ENCODE data around the gene GMPR.

The GMPR gene

DNA sequence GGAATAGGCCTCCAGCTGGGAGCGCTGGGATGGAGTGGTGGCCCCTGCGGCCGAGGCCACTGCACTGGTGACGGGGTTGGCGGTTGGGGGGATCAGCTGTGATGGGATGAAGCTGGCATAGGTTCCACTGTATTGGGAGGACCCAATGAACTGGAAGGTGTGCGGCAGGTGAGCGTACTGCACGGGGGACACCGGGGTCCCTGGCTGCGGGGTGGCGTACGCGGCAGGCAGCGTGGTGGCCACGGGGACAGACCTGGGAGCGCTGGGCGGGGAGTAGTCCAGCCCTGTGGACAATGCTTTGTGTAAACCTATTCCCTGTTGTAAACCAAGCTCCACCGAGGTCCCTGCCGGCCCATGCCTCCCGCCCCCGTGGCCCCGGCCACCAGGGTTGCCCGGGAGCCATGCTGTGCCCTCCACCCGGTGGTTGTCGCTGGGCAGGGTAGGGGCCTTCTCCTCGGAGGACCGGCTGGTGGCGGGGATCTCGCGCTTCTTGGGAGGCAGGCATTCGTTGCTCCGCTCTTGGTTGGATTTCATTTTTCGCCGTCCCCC is 89.5 kb downstream of the GMPR start:
- DNase-seq (ENCODE audit: low read depth in 2 of 2): no peak

DNA sequence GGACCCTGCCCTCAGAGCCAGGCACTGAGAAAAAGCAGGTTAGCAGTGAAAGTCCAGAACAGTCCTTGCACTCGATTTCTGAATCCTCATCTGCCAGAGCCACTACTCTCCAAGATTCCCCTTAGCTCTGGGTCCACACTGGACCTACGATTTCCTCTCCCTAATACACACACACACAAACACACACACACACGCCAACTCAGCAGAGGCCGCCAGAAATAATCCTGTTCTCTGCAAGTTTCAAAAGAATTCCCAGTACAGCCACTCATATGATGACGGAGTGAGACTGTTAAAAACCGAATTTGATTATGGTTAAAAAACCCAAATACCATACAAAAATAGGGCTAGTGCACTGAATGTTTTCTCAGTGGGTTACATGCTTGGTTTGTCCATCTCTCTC is 90.8 kb downstream of the GMPR start:
- no peak for DNase-seq (ENCODE audit: low read depth in 2 of 2)

DNA sequence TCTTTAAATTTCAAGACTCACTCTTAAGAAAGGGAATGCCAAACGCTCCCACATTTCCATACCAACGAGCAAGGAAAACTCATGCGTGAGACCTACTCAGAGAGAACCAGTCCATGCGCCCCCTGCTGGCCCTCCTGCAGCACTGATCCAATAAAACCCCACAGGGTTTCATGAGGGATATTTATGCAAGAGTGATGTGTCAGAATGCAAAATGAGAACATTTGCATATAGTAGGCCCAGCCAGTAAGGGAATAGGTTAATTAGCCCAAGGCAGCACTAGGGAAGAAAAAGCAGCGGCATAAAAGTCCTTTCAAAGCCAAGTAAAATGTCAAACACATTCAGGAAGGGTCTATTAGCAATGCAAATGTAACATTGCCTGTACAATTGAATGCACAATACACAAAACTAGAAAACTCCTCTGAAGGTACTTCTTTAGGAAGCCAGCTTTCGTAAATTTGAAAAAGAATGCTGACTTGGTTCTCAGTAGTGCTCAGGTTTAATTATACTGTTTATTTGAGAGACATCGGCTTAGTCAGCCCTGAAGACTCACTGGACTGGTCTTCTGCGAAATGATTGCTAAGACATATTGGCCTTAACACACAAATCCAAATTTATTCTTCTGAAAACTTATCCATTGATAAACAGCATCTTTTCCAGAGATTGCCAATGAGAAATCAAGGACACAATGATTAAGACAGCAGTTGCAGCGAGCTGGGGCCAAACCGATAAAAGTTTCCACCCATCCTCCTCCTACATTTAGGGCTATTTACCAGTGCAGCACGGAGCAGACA is 93.2 kb downstream of the GMPR start:
- peak in 1 of 2 experiments; percentile 42 for DNase-seq (ENCODE audit: low read depth in 2 of 2)

DNA sequence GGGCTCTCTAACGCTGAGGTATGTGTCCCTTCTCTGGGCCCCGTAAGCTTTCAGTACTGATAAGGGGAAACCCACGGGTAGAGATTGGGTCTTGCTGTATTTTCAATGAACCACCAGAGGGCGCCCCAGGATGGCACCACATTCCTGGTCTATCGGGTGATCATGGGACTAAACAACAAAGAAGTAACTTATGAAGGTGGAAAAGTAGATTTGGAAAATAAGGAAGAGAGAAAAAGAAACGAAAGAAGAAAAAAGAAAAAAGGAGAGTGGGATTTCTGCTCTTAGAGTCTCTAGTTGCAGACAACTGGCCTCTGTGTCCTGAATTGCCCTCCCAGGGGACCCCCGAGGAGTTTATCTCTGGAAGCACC is 93.8 kb downstream of the GMPR start:
- peak in 1 of 2 experiments; percentile 29 for DNase-seq (ENCODE audit: low read depth in 2 of 2)

DNA sequence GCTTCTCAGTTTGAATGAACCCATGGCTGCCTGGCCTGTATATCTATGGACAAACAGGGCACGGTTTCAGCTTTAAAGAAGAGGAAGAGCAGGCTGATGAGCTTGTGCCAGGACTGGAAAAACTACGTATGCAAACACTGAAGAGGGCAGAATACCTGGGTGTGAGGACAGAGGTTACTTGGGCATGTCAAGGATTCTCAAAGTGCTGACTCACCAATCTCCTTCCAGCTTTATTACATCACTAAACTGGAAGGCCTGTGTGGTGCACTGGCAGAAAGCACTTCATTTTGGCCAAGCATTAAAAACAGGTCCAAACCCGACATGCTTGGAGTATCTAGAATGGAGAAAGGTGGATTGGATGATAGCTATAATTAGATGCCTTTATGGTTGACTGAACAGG is 95.2 kb downstream of the GMPR start:
- no peak for DNase-seq (ENCODE audit: low read depth in 2 of 2)

DNA sequence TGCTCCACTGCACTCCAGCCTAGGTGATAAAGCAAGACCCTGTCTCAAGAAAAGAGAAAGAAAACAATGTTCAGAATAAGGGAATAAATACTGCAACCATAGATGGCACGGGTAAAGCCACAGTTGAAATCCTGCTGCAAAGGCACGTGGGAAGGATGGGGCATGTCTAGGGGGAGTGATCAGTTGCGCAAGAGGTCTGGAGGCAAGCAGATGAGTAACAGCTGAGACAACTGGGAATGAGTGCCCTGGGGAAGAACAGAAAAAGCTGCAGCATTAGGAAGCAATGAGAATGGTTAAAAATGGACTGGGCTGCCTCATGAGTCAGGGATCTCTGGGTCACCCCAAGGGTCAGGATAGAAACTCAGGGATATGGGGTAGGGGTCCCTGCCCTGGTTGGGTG is 96.3 kb downstream of the GMPR start:
- DNase-seq (ENCODE audit: low read depth in 2 of 2): peak; percentile 72 to 73

DNA sequence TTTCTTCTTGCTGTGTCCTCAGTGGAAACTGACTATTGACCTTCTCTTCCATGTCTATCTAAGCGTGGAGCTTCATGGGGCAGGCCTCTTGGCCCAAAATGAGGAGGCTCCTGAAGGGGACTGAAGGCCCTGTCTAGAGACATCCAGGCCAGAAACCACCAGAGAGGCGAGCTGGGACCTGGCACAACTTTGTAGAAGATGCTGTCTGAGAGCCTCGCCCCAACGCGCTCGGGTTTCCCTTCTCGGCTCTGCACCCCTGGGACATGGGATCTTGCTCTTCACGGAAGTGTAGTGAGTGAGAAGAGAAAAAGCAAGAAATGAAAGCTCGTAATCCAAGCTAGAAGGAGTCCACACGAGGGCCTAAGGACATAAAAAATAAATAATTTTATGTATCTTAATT is 96.8 kb downstream of the GMPR start:
- DNase-seq (ENCODE audit: low read depth in 2 of 2): no peak

DNA sequence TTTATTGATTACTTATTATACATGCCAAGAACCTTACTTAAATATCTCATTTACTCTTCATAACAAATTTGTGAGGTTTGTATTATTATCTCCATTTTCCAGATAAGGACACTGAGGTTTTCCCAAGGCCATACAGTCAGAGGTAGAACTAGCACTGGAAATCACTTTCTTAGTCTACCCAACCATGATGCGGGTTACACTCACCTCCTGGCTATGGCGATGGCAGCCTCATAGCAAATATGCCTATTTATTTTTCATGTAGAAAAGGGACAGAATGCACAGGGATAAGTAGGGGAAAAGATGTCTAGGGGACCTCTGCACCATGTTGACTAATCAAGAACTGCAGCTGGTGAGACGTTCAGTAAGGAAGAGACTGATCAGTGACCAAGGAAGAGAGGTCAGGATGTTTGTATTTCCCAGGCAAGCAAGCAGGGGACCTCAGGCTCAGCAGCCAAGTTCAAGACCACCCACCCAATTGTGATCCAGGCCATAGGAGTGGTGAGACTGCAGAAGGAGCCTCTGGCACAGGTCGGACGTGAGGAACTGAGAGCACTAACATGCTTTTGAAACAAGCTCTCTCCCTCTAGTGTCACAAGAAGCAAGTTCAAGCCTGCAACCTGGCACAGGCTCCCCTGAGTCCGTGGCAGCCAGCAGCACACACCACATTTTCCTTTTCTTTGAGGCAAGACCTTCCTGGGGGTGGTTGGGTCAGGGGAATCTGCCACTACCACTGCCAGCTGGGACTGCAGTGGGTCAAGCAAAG is 97.8 kb downstream of the GMPR start:
- no peak for DNase-seq (ENCODE audit: low read depth in 2 of 2)

DNA sequence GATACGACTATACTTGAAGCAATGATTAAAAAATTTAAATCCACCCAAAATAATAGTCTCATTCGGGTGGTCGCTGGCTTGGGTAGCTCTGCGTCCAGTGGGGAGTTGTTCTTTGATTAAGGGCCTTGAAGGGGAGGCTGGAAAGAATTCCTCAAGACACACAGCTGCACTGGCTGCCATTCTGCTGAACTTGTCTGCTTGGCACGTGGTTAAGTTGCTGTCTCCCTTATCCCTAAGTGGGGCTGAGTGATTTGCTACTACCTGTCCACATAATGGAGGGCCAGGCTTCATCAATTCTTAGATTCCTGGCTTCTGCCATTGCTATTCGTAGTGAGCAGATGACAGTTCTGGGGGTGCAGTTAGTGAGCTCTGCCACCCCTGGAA is 98.5 kb downstream of the GMPR start:
- DNase-seq (ENCODE audit: low read depth in 2 of 2): no peak

DNA sequence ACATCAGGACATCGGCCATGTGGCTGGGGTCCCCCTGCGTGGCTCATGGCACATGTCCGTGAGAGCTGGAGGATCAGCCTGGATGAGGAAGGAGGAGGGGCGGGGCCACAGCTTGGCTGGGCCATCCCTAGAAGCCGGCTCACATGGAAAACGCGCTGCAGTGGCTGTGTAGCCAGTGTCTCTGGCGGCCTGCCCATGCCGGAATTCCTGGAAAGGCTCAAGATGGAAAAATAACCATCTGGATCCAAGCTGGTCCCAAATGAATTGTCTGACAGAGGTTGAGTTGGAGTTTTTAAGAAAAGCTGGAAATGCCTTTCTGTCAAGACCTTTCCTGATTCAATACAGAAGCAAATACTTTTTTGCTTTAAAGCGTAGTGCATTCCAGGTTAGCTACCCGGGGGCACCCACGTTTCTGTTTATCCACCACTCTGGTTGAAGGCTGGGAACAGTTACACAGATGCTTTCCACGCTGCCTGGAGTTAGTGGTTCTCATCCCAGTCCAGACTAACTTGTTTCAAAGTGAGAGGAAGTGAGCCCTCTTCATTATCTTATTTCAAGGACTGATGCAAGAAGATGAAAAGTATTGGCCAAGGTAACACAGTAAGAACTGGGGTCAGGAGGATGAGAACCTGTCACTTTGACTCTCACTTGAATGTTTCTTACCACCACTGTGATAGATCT is 99.0 kb downstream of the GMPR start:
- DNase-seq (ENCODE audit: low read depth in 2 of 2): peak; percentile 99

DNA sequence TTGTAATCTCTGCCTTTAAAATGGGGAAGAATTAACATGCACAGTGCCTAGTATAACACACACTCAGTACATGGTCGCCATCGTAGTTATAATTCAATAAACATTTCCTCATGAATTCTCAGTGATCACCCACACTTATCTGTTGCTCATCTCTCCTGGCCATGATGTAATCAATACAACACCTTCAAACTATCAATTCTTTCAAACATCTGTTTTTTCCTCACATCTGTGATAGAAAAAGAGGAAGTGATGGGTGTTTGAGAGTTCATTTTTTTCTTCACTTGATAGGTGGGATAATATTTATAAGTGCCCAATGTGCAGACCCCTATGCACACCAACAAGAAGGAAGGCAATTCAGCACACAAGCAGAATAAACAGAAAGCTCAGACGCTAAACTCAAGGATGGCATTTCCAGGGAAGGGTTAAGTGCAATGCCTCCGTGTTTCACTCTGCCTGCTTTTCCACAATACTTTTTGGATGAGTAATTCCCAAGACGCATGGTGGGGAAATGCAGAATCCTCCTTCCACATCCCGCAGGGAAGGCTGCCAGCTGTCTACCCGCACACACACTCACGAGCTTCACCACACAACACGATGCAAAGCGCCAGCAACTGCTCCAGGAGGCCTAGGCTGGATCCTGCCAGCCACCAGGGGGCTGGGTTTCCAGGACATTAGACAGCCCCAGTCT is 100.3 kb downstream of the GMPR start:
- DNase-seq (ENCODE audit: low read depth in 2 of 2): peak; percentile 99

DNA sequence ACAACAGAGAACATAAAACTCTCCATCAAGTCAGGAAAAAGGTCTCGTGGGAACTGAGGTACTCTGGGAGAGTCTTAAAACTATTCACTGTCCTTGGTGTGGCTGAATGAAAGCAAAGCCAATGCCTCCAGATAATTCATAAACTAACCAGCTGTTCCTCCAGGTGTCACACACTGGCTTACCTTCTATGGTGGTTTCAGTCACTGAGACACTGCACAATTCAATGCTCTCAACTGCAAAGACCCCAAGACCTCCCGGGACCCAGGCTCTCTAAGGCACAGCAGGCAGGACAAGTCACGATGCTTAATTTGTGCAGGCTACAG is 100.8 kb downstream of the GMPR start:
- no peak for DNase-seq (ENCODE audit: low read depth in 2 of 2)

DNA sequence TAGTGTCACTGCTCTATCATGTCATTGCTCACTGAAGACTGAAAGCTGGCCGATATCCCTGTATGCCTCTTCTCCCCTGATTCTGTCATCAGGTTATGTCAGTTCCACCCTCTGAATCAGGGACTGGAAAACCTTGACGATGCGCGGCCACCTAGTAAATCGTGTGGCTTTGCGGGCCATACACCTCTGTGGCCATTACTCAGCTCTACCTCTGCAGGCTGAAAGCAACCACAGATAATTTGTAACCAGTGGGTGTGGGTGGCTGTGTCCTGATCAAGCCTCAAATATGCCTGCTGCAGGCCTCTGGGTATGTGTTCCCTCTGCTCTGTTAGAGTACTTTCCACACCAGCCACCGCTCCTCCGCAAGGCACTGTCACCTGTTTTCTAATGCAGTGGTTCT is 105.2 kb downstream of the GMPR start:
- DNase-seq (ENCODE audit: low read depth in 2 of 2): no peak

DNA sequence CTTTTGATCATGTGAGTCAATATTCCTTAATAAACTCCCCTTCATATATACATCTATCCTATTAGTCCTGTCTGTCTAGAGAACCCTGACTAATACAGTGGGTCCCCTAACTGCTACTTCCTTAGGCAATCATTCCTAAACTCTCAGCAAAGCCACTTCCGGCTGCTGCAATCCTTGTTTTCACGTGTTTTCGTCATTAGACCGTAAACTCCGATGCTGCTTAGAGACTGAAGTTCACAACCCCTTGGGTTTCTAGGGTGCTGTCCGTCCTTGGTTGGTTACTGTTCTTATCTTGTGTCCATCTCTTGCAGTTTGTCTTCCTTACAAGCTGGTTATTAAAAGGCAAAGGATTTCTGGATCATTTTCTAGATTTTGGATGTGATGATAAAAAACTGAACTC is 106.4 kb downstream of the GMPR start:
- DNase-seq (ENCODE audit: low read depth in 2 of 2): peak in 1 of 2 experiments; percentile 46
